ENCODE measurements around the gene SSX7. TPM values are rescaled to one million over a fixed set of nuclear protein-coding genes. Genes with fewer than 3 reads are reported as not detected.
"Not testable (repeated sequence)": the region's sequence is repeated elsewhere in the genome, so short reads cannot be mapped to it uniquely, and the experiment has no call there.

SSX7 gene
- total RNA-seq = not detected in 2 replicates

- not testable (repeated sequence) for DNase-seq (ENCODE audit: low read depth in 2 of 2)
These were observed at the start of gene SSX7 for GRCh38 chrX:52654800-52655199. Gene SSX7, minus strand, starts transcription at chrX:52654900. Its CDS starts 1,428 bp downstream, at chrX:52653472.

GRCh38 chrX:52692034-52692433, 37.3 kb upstream of the SSX7 start:
- not testable (repeated sequence) for DNase-seq (ENCODE audit: low read depth in 2 of 2)

GRCh38 chrX:52662218-52662617, 7.5 kb upstream of the SSX7 start:
- not testable (repeated sequence) for DNase-seq (ENCODE audit: low read depth in 2 of 2)

GRCh38 chrX:52655475-52655874, 775 bp upstream of the SSX7 start:
- not testable (repeated sequence) for DNase-seq (ENCODE audit: low read depth in 2 of 2)

GRCh38 chrX:52650676-52651075, 4.0 kb downstream of the SSX7 start:
- DNase-seq (ENCODE audit: low read depth in 2 of 2) = not testable (repeated sequence)

GRCh38 chrX:52648956-52649355, 5.7 kb downstream of the SSX7 start:
- not testable (repeated sequence) for DNase-seq (ENCODE audit: low read depth in 2 of 2)

- DNase-seq (ENCODE audit: low read depth in 2 of 2) = not testable (repeated sequence)
These were observed 26.2 kb downstream of the SSX7 start for GRCh38 chrX:52628483-52628882.

- peak in 1 of 2 donors; percentile 5 for DNase-seq (ENCODE audit: low read depth in 2 of 2)
These were observed 34.0 kb downstream of the SSX7 start for GRCh38 chrX:52620661-52621060.

- DNase-seq (ENCODE audit: low read depth in 2 of 2) = no peak
These were observed 45.7 kb downstream of the SSX7 start for GRCh38 chrX:52608961-52609360.

GRCh38 chrX:52603151-52603550, 51.5 kb downstream of the SSX7 start:
- DNase-seq (ENCODE audit: low read depth in 2 of 2) = not testable (repeated sequence)

- no peak for DNase-seq (ENCODE audit: low read depth in 2 of 2)
These were observed 55.8 kb downstream of the SSX7 start for GRCh38 chrX:52598886-52599285.

- no peak for DNase-seq (ENCODE audit: low read depth in 2 of 2)
These were observed 60.0 kb downstream of the SSX7 start for GRCh38 chrX:52594658-52595057.

Other genes starting within 250 kb of the SSX7 start
- gene XAGE1A, start 159.1 kb downstream of the SSX7 start, total RNA-seq = not detected in 2 replicates
- not detected in 2 replicates for gene XAGE1B, start 137.8 kb downstream of the SSX7 start, total RNA-seq
- gene SSX2, start 52.3 kb upstream of the SSX7 start, total RNA-seq = not detected in 2 replicates
- gene SSX2B, start 96.4 kb upstream of the SSX7 start, total RNA-seq = not detected in 2 replicates
- gene SPANXN5, start 142.5 kb upstream of the SSX7 start, total RNA-seq = not detected in 2 replicates
- gene XAGE5, start 156.4 kb upstream of the SSX7 start, total RNA-seq = not detected in 2 replicates
- not detected in 2 replicates for gene XAGE3, start 213.2 kb upstream of the SSX7 start, total RNA-seq
- gene FAM156B, start 242.4 kb upstream of the SSX7 start, total RNA-seq = 3.6 and 7.6 TPM in 2 replicates